Esophagus muscularis mucosa (tissue), 4 donors: Measurements from ENCODE around the gene ADAMTSL1. TPM values are rescaled to one million over a fixed set of nuclear protein-coding genes. Genes with fewer than 3 reads are reported as not detected.

Experiments used
- DNase-seq: peaks from one replicate; pipeline ENCODE4 v3.0.0-alpha.2; 2017; ENCODE audit errors: extremely low spot score
- H3K27ac ChIP-seq, 4 donors: fragments of 200-600 bp; sonication (generic); replicated peaks in 1 of 4; 1 replicate in 3 of 4; 2 replicates in 1 of 4; pipeline ENCODE4 v1.5.1; 2016 to 2019; ENCODE audit warnings: mild to moderate bottlenecking in 1 of 4
- H3K27me3 ChIP-seq, 4 donors: fragments of 200-600 bp; sonication (generic); one replicate each; pipeline versions ENCODE4 v1.5.1 to v1.6.0; 2016 to 2019
- H3K36me3 ChIP-seq, 4 donors: fragments of 200-600 bp; sonication (generic); one replicate each; pipeline ENCODE4 v1.5.1; 2016 to 2019
- H3K4me1 ChIP-seq, 4 donors: fragments of 200-600 bp; sonication (generic); one replicate each; pipeline ENCODE4 v1.5.1; 2016 to 2019
- H3K4me3 ChIP-seq, 4 donors: fragments of 200-600 bp; sonication (generic); 1 replicate in 2 of 4; 2 replicates in 2 of 4; pipeline ENCODE4 v1.5.1; 2016 to 2019; ENCODE audit warnings: mild to moderate bottlenecking in 4 of 4, moderate library complexity in 1 of 4
- H3K9me3 ChIP-seq, 4 donors: fragments of 200-600 bp; sonication (generic); 1 replicate in 3 of 4; 2 replicates in 1 of 4; pipeline ENCODE4 v1.5.1; 2016 to 2019
- EP300 ChIP-seq: sonication (generic); formaldehyde crosslinking; IDR thresholded peaks from one replicate; pipeline ENCODE4 v1.6.1; 2017; ENCODE audit warnings: antibody characterized with exemption
- POLR2A ChIP-seq: fragments of 450-650 bp; IDR thresholded peaks from one replicate; pipeline ENCODE4 v1.6.1; 2017; ENCODE audit warnings: antibody characterized with exemption, moderate library complexity, mild to moderate bottlenecking, low read depth
- POLR2AphosphoS5 ChIP-seq, 2 donors: sonication (generic); formaldehyde crosslinking; IDR thresholded peaks; one replicate each; pipeline ENCODE4 v1.6.1; 2017; ENCODE audit warnings: antibody characterized with exemption in 2 of 2
- WGBS: methylation state at CpG from one replicate; pipeline ENCODE4 v1.1.5; 2018; 5-methylcytosine and 5-hydroxymethylcytosine counted together
- intact Hi-C: fragments of 100-400 bp; cut with DNase I; formaldehyde crosslinking; loops from one replicate; pipeline ENCODE4 v1.15.1; 2023
- total RNA-seq, 4 donors: library from RNA; depleted of rRNA; stranded (reverse); fragments of >200 nt; gene quantifications; one replicate each; pipeline versions ENCODE4 v1.1.0 to v1.2.1, GENCODE V29; 2016
- TF ChIP-seq, protein P1 (sequence below), 3 experiments: fragments of 200-600 bp in 2 of 3; fragments of 450-650 bp in 1 of 3; sonication (generic) in 2 of 3; IDR thresholded peaks; one replicate each; pipeline ENCODE4 v1.5.1; 2017 to 2019; ENCODE audit warnings: antibody characterized with exemption in 3 of 3, mild to moderate bottlenecking in 2 of 3, moderate library complexity in 1 of 3

Gene ADAMTSL1
- total RNA-seq, 4 donors from 2014 or later = 81.7 to 172 (median 145) TPM

DNA sequence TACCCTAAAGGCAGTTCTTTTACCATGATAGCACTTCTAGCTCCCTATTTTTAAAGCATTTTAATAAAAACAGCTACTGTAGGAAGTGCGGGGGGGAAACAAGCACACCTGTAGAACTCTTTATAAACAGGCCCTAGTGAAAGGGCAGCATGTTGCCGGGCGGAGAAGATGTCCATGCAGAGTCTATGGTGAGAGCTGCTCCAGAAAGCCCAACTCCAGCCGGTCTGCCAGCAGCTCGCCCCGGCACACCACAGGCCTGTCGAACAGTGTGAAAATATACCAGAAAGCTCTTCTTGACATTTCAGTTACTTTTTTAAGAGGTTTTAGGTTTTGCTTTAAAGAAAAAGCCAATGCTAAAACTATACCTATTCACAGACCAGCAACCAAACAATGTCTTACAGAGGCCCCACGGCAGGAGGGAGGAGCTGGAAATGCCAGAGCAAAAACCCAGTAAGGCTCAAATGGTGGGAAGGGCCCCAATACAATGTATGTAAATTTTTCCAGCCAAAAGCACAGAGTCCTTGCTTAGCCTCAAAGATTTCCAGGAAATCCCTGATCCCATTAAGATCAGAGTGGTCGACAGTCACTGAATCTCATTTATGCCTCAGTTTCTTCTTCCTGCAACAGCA is 437.9 kb downstream of the ADAMTSL1 start:
- 97% methylated on average over 9 of the region's 9 CpGs for WGBS
- intact Hi-C loops = no loop called here

DNA sequence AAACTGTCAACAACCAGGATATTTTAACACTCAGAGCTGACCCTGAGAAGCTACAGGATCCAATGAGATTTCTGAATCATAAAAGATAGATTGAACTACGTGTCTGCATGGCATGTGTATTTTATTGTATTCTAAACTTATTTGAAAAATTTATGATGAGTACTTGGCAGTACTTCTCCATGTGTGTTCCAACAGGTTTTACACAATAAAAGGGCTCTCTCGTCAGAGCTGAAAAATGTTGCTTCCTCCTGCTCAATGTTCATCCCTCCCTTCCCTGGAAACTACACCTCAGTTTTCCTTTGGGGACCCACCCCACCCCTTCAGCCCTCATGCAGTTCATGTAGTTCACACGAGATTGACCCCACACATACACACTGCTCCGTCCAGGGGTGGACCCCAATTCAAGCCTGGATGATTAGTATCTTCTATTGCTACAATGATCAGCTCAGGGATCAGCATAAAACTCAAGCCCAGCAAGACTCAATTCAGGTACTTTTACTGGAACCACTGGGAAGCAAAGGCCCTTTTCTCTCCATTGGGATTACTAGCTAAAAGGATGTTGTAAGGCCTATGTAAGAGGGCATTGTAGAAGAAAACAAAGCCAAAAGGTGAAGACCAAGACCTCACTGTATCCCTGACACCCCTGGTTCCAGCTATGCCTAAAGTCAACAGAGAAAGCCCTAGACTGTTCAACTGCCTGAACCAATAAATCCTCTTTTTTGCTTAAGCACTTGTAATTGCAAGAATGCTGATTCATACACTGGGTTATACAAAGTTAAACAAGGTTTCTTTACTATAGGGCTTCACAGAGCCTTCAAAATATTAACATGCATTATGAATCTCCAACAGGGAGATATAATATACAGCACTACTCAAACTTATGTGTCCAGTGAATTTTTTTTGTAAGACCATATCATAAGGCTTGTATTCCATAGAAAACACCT is 446.5 kb downstream of the ADAMTSL1 start:
- TF ChIP-seq POLR2AphosphoS5 (IDR thresholded peaks at IDR 0.05) = no peak
- TF ChIP-seq POLR2A = no peak
- no peak for TF ChIP-seq EP300
- TF ChIP-seq, protein P1, sequence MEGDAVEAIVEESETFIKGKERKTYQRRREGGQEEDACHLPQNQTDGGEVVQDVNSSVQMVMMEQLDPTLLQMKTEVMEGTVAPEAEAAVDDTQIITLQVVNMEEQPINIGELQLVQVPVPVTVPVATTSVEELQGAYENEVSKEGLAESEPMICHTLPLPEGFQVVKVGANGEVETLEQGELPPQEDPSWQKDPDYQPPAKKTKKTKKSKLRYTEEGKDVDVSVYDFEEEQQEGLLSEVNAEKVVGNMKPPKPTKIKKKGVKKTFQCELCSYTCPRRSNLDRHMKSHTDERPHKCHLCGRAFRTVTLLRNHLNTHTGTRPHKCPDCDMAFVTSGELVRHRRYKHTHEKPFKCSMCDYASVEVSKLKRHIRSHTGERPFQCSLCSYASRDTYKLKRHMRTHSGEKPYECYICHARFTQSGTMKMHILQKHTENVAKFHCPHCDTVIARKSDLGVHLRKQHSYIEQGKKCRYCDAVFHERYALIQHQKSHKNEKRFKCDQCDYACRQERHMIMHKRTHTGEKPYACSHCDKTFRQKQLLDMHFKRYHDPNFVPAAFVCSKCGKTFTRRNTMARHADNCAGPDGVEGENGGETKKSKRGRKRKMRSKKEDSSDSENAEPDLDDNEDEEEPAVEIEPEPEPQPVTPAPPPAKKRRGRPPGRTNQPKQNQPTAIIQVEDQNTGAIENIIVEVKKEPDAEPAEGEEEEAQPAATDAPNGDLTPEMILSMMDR (IDR thresholded peaks at IDR 0.05) = no peak
- Histone ChIP-seq H3K27me3 (no peaks in the 10 kb centered on the region), H3K9me3 (no peaks in the 10 kb centered on the region), H3K4me1 (peaks cover 14 to 35% (median 31%) of the 10 kb centered on the region in 4 donors), H3K36me3 (no peaks in the 10 kb centered on the region), H3K4me3 (no peak overlapping the region), H3K27ac (peak overlapping the region in 1 of 4 donors; percentile 9)
- peak; percentile 87 for DNase-seq
- WGBS = 61% methylated on average over 4 of the region's 4 CpGs
- intact Hi-C loops = no loop called here

More for the DNA sequence above, 437.9 kb downstream of the ADAMTSL1 start:
- Histone ChIP-seq H3K4me1 (peaks cover 0 to 10% (median 2%) of the 10 kb centered on the region in 4 donors), H3K27me3 (no peaks in the 10 kb centered on the region), H3K4me3 (no peak overlapping the region), H3K36me3 (peaks cover 0 to 23% (median 8%) of the 10 kb centered on the region in 4 donors), H3K27ac (no peak overlapping the region), H3K9me3 (no peaks in the 10 kb centered on the region)
- no peak for TF ChIP-seq POLR2AphosphoS5 (IDR thresholded peaks at IDR 0.05)
- TF ChIP-seq POLR2A = no peak
- TF ChIP-seq, protein P1 (IDR thresholded peaks at IDR 0.05) = no peak
- no peak for TF ChIP-seq EP300
- no peak for DNase-seq

DNA sequence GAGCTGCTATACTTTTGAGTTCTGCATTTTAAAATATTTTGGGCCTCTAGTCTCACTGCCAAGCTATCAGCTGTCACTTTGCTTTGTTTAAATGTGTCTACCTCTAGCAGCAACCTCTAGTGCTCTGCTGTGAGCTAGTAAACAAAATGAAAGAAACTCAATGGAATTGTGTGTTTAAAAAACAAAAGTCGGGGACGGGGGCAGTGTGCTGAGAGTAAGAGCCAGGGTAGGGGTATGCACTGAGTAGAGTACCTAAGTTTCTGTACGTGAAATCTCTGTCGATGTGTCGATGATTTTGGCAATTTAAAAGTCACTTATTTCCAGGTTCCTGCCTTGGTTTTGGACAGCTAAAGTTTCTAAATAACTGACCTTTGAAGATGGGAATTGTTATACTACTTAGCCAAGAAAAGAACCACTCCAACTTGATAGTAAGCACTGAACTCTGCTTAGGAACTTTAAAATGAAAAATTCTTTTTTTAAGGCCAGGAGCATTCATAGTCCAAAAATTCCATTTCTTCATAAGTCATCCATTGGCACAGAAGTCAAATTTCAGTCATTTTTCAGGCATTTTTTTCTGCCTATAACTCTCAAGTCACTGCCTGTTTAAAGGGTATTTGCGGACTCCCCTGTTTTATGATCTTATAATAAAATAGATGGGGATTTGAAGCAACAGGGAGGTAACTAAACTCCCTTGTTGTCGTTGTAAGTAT is 447.6 kb downstream of the ADAMTSL1 start:
- WGBS = 57% methylated on average over 7 of the region's 7 CpGs

GRCh38 chr9:18922161-18922885 is 448.4 kb downstream of the ADAMTSL1 start:
- Histone ChIP-seq H3K9me3 (no peaks in the 10 kb centered on the region), H3K27me3 (no peaks in the 10 kb centered on the region), H3K4me3 (no peak overlapping the region), H3K27ac (peak overlapping the region in 2 of 4 donors; percentile 12 to 36), H3K36me3 (no peaks in the 10 kb centered on the region), H3K4me1 (peaks cover 14 to 35% (median 31%) of the 10 kb centered on the region in 4 donors)
- no peak for TF ChIP-seq EP300
- TF ChIP-seq, protein P1 (IDR thresholded peaks at IDR 0.05) = no peak
- no peak for TF ChIP-seq POLR2AphosphoS5 (IDR thresholded peaks at IDR 0.05)
- no peak for TF ChIP-seq POLR2A
- 83% methylated on average over 8 of the region's 8 CpGs for WGBS
- intact Hi-C loops = no loop called here
- peak; percentile 90 for DNase-seq

More for the DNA sequence above, 447.6 kb downstream of the ADAMTSL1 start:
- TF ChIP-seq, protein P1 (IDR thresholded peaks at IDR 0.05) = no peak
- TF ChIP-seq POLR2AphosphoS5 (IDR thresholded peaks at IDR 0.05) (no peak), EP300 (no peak), POLR2A (no peak)
- Histone ChIP-seq H3K27me3 (no peaks in the 10 kb centered on the region), H3K4me1 (peaks cover 14 to 35% (median 31%) of the 10 kb centered on the region in 4 donors), H3K27ac (peak overlapping the region in 3 of 4 donors; percentile 12 to 57 (median 36)), H3K4me3 (no peak overlapping the region), H3K9me3 (no peaks in the 10 kb centered on the region), H3K36me3 (no peaks in the 10 kb centered on the region)
- peak; percentile 68 for DNase-seq
- intact Hi-C loops = no loop called here
